HepG2 (cell line): ENCODE data around the gene LBR. TPM values are rescaled to one million over a fixed set of nuclear protein-coding genes. Genes with fewer than 3 reads are reported as not detected.

Experiments
- CENPBD1 ChIP-seq: sonication (generic); formaldehyde crosslinking; IDR thresholded peaks from 2 replicates; pipeline ENCODE4 v1.8.0; 2022; ENCODE audit warnings: missing genetic modification reagents, low read depth, mild to moderate bottlenecking, borderline replicate concordance
- ELF3 ChIP-seq: IDR thresholded peaks from 2 replicates; pipeline ENCODE4 v1.6.1; 2016; ENCODE audit warnings: missing genetic modification reagents, missing compliant biosample characterization
- GTF3A ChIP-seq: sonication (generic); formaldehyde crosslinking; conservative IDR thresholded peaks from 2 replicates; pipeline ENCODE4 v1.4.0; 2020; ENCODE audit warnings: mild to moderate bottlenecking, missing genetic modification reagents
- HINFP ChIP-seq: sonication (generic); formaldehyde crosslinking; IDR thresholded peaks from 2 replicates; pipeline ENCODE4 v1.4.0; 2020; ENCODE audit warnings: low read depth, mild to moderate bottlenecking, missing genetic modification reagents
- HNF4G ChIP-seq, 2 experiments: sonication (generic) in 1 of 2; formaldehyde crosslinking in 1 of 2; IDR thresholded peaks; 2 replicates each; pipeline versions ENCODE4 v1.4.0 to v1.6.1; 2011 to 2020; ENCODE audit warnings: borderline replicate concordance in 2 of 2, low read depth in 2 of 2, mild to moderate bottlenecking in 2 of 2, low read length in 1 of 2, missing genetic modification reagents in 1 of 2, moderate library complexity in 1 of 2
- NFIC ChIP-seq: IDR thresholded peaks from 2 replicates; pipeline ENCODE4 v1.6.1; 2012; ENCODE audit warnings: mild to moderate bottlenecking, low read length, inconsistent platforms
- PRMT3 ChIP-seq: sonication (generic); formaldehyde crosslinking; IDR thresholded peaks from 2 replicates; pipeline ENCODE4 v1.8.1; 2022; ENCODE audit warnings: low read depth, mild to moderate bottlenecking, moderate library complexity, missing genetic modification reagents, borderline replicate concordance
- REPIN1 ChIP-seq: sonication (generic); formaldehyde crosslinking; IDR thresholded peaks from 2 replicates; pipeline ENCODE4 v1.8.0; 2022; ENCODE audit warnings: missing genetic modification reagents, low read depth, mild to moderate bottlenecking, borderline replicate concordance
- RXRA ChIP-seq: sonication (generic); formaldehyde crosslinking; IDR thresholded peaks from 2 replicates; pipeline ENCODE4 v1.5.1; 2020; ENCODE audit warnings: missing genetic modification reagents
- SMARCC2 ChIP-seq: fragments of 450-650 bp; IDR thresholded peaks from 2 replicates; pipeline ENCODE4 v1.6.1; 2017; ENCODE audit warnings: antibody characterized with exemption, mild to moderate bottlenecking
- UBTF ChIP-seq: sonication (generic); formaldehyde crosslinking; IDR thresholded peaks from 2 replicates; pipeline ENCODE4 v1.4.0; 2020; ENCODE audit warnings: mild to moderate bottlenecking, missing genetic modification reagents
- ZFP36 ChIP-seq: fragments of 150-350 bp; IDR thresholded peaks from 2 replicates; pipeline ENCODE4 v1.6.1; 2018; ENCODE audit warnings: borderline replicate concordance, low read length, low read depth; ENCODE audit not compliant: partially characterized antibody
- ZNF33A ChIP-seq: sonication (generic); formaldehyde crosslinking; IDR thresholded peaks from 2 replicates; pipeline ENCODE4 v1.5.1; 2020; ENCODE audit warnings: missing genetic modification reagents, mild to moderate bottlenecking, moderate library complexity, borderline replicate concordance
- ZNF367 ChIP-seq: sonication (generic); formaldehyde crosslinking; IDR thresholded peaks from 2 replicates; pipeline ENCODE4 v1.4.0; 2020; ENCODE audit warnings: missing genetic modification reagents, borderline replicate concordance
- ZNF891 ChIP-seq: sonication (generic); formaldehyde crosslinking; IDR thresholded peaks from 2 replicates; pipeline ENCODE4 v1.5.0; 2020; ENCODE audit warnings: mild to moderate bottlenecking, missing genetic modification reagents
- polyA plus RNA-seq, 8 experiments: library from polyadenylated mRNA; depleted of rRNA in 3 of 8; stranded (reverse) in 7 of 8; unstranded in 1 of 8; fragments of >200 nt; fragmentation: Illumina TruSeq in 4 of 8; extraction: Trizol in 4 of 8; gene quantifications; 2 replicates each; pipeline versions ENCODE4 v1.2.1 to v1.2.3, GENCODE V29; 2011 to 2016; ENCODE audit warnings: low read depth in 4 of 8, missing spikeins in 1 of 8, mixed read lengths in 1 of 8; ENCODE audit not compliant: insufficient read depth in 1 of 8
- total RNA-seq, 5 experiments: library from RNA; depleted of rRNA; stranded (reverse); fragments of >200 nt; fragmentation: Illumina TruSeq; extraction: Trizol; gene quantifications; 2 replicates each; pipeline ENCODE4 v1.2.3, GENCODE V29; 2016; ENCODE audit warnings: low read depth in 1 of 5
- TF ChIP-seq, protein P1 (sequence below): sonication (generic); formaldehyde crosslinking; IDR thresholded peaks from 2 replicates; pipeline ENCODE4 v1.8.0; 2023; ENCODE audit warnings: mild to moderate bottlenecking, missing genetic modification reagents
- TF ChIP-seq, protein P2 (sequence below): sonication (generic); formaldehyde crosslinking; conservative IDR thresholded peaks from 2 replicates; pipeline ENCODE4 v1.8.1; 2023; ENCODE audit warnings: missing genetic modification reagents
- TF ChIP-seq, protein P3 (sequence below): sonication (generic); formaldehyde crosslinking; IDR thresholded peaks from 2 replicates; pipeline ENCODE4 v1.4.0; 2020; ENCODE audit warnings: mild to moderate bottlenecking, missing genetic modification reagents
- TF ChIP-seq, protein P4 (sequence below): sonication (generic); formaldehyde crosslinking; IDR thresholded peaks from 2 replicates; pipeline ENCODE4 v1.5.0; 2020; ENCODE audit warnings: missing genetic modification reagents

Gene LBR
- total and polyA plus RNA-seq, 2 of the 13 experiments (the other 11 are each of a cell fraction or from before 2014, with no cell fraction given): 38.9 to 76.7 TPM

DNA sequence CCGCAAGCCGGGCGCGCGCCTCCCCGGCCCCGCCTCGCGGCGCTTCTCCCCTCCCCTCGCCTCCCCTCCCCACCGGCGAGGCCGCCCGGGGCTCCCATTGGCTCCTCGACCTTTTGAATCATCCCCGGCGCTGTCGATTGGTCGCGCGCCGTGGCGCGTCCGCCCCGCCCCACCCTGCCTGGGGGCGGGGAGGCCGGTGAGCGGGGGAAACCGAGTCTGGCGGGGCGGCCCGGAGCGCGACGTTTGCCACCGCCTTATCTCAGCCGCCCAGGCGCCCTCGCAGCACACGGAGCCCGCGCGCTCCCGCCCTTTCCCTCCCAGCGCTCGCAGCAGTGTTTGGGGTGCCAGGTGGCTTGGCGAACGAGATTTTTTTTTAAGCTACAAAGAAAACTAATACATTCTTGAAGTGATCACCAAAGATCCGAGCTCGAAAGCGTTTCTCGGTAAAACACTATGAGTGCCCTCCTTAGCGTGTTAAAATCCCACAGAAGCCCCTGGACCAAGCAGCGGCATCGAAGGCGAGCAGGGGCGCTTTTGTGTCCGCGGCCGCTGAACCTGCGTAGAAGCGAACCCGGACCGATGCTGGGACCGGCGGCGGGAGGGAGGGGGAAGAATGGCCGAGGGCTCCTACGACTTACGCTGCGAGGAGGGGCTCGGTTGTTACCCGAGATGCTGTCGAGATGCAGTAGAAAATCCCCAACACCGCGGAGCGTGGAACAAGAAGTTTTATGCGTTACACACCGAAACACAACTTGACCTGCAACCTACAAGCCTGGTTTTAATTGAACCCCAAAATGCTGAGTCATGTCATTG is 436 bp upstream of the LBR start (continued):
- TF ChIP-seq, protein P1, sequence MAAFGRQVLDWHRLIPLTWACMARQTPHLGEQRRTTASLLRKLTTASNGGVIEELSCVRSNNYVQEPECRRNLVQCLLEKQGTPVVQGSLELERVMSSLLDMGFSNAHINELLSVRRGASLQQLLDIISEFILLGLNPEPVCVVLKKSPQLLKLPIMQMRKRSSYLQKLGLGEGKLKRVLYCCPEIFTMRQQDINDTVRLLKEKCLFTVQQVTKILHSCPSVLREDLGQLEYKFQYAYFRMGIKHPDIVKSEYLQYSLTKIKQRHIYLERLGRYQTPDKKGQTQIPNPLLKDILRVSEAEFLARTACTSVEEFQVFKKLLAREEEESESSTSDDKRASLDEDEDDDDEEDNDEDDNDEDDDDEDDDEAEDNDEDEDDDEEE (CRISPR knock-in tag): peak; percentile 62; the same call in 1 of the 2 replicates
- 0 out of 2 replicates have a peak, but pooled peaks have one; percentile 51 for TF ChIP-seq ZNF891
- TF ChIP-seq HINFP (CRISPR knock-in tag): no peak
- no peak for TF ChIP-seq UBTF (CRISPR knock-in tag)
- TF ChIP-seq CENPBD1 (CRISPR knock-in tag): no peak
- TF ChIP-seq REPIN1: no peak
- TF ChIP-seq ZFP36: no peak
- TF ChIP-seq ZNF33A (CRISPR knock-in tag): 0 out of 2 replicates have a peak, but pooled peaks have one; percentile 37
- peak; percentile 26; the same call in 1 of the 2 replicates for TF ChIP-seq ELF3 (CRISPR knock-in tag)
- TF ChIP-seq PRMT3 (CRISPR knock-in tag): 0 out of 2 replicates have a peak, but pooled peaks have one; percentile 30
- TF ChIP-seq SMARCC2: no peak
- TF ChIP-seq HNF4G (IDR thresholded peaks at IDR 0.05; ENCODE audit: borderline replicate concordance, low read depth, low read length): no peak
- no peak for TF ChIP-seq HNF4G (CRISPR knock-in tag; IDR thresholded peaks at IDR 0.05; ENCODE audit: borderline replicate concordance, low read depth)
- TF ChIP-seq, protein P2, sequence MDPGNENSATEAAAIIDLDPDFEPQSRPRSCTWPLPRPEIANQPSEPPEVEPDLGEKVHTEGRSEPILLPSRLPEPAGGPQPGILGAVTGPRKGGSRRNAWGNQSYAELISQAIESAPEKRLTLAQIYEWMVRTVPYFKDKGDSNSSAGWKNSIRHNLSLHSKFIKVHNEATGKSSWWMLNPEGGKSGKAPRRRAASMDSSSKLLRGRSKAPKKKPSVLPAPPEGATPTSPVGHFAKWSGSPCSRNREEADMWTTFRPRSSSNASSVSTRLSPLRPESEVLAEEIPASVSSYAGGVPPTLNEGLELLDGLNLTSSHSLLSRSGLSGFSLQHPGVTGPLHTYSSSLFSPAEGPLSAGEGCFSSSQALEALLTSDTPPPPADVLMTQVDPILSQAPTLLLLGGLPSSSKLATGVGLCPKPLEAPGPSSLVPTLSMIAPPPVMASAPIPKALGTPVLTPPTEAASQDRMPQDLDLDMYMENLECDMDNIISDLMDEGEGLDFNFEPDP (CRISPR knock-in tag): no peak
- TF ChIP-seq RXRA (CRISPR knock-in tag): no peak
- TF ChIP-seq ZNF367 (CRISPR knock-in tag): no peak
- no peak for TF ChIP-seq GTF3A (CRISPR knock-in tag)
- no peak for TF ChIP-seq NFIC
- TF ChIP-seq, protein P3, sequence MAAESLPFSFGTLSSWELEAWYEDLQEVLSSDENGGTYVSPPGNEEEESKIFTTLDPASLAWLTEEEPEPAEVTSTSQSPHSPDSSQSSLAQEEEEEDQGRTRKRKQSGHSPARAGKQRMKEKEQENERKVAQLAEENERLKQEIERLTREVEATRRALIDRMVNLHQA (CRISPR knock-in tag): no peak
- TF ChIP-seq, protein P4, sequence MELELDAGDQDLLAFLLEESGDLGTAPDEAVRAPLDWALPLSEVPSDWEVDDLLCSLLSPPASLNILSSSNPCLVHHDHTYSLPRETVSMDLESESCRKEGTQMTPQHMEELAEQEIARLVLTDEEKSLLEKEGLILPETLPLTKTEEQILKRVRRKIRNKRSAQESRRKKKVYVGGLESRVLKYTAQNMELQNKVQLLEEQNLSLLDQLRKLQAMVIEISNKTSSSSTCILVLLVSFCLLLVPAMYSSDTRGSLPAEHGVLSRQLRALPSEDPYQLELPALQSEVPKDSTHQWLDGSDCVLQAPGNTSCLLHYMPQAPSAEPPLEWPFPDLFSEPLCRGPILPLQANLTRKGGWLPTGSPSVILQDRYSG: no peak
